HTR-8/SVneo (cell line): ENCODE measurements around the gene ERMARD.

Source experiments
- DNase-seq: peaks from one replicate; pipeline ENCODE4 v3.0.0; 2011; ENCODE audit warnings: low spot score, mixed read lengths; ENCODE audit not compliant: insufficient read length
- FAIRE-seq: peaks from 2 replicates; lab custom pipeline; 2011; peaks lifted over from hg19 to GRCh38; lab: Jason Lieb, UNC

ERMARD gene

GRCh38 chr6:169751242-169752073 is at the start of gene ERMARD, which contains the start of gene DYNLT2:
Gene ERMARD, plus strand, starts transcription at chr6:169751622. Its CDS starts 36 bp downstream, at chr6:169751658.
Gene DYNLT2, minus strand, starts transcription at chr6:169751572. Its CDS starts 114 bp downstream, at chr6:169751458.
- DNase-seq (peak; percentile 84), FAIRE-seq (peak; percentile 67)

- FAIRE-seq = peak; percentile 60
These were observed 49.2 kb upstream of the ERMARD start, which contains the start of the genes C6orf120 and WDR27 for GRCh38 chr6:169701954-169702839. Gene C6orf120, plus strand, starts transcription at chr6:169702126. Its CDS starts 334 bp downstream, at chr6:169702460. Gene WDR27, minus strand, starts transcription at chr6:169702029. Its CDS starts 13,024 bp downstream, at chr6:169689005.

GRCh38 chr6:169702840-169703246 is 48.6 kb upstream of the ERMARD start:
- DNase-seq (no peak), FAIRE-seq (no peak)

More at GRCh38 chr6:169701954-169702839, 49.2 kb upstream of the ERMARD start, which contains the start of the genes C6orf120 and WDR27:
- peak; percentile 86 for DNase-seq

GRCh38 chr6:169707772-169708171 is 43.6 kb upstream of the ERMARD start:
- FAIRE-seq = no peak

GRCh38 chr6:169709293-169709692 is 42.1 kb upstream of the ERMARD start:
- DNase-seq (no peak), FAIRE-seq (no peak)

More at GRCh38 chr6:169707772-169708171, 43.6 kb upstream of the ERMARD start:
- no peak for DNase-seq

GRCh38 chr6:169710009-169710408 is 41.4 kb upstream of the ERMARD start:
- DNase-seq = no peak
- no peak for FAIRE-seq

GRCh38 chr6:169714178-169714577 is 37.2 kb upstream of the ERMARD start:
- FAIRE-seq (no peak), DNase-seq (no peak)

GRCh38 chr6:169714595-169714994 is 36.8 kb upstream of the ERMARD start:
- FAIRE-seq (no peak), DNase-seq (no peak)

- FAIRE-seq (no peak), DNase-seq (no peak)
These were observed 32.3 kb upstream of the ERMARD start for GRCh38 chr6:169719117-169719516.

GRCh38 chr6:169720207-169720855 is 31.1 kb upstream of the ERMARD start:
- no peak for DNase-seq
- no peak for FAIRE-seq

GRCh38 chr6:169722362-169723199 is 28.8 kb upstream of the ERMARD start:
- DNase-seq (peak; percentile 36), FAIRE-seq (no peak)

GRCh38 chr6:169723200-169723909 is 28.1 kb upstream of the ERMARD start:
- FAIRE-seq (no peak), DNase-seq (peak; percentile 9)

- no peak for DNase-seq
- FAIRE-seq = no peak
These were observed 27.4 kb upstream of the ERMARD start for GRCh38 chr6:169723991-169724493.

- DNase-seq = peak; percentile 39
- FAIRE-seq = no peak
These were observed 26.8 kb upstream of the ERMARD start, which contains the start of gene PHF10 for GRCh38 chr6:169724494-169725124. Gene PHF10, minus strand, starts transcription at chr6:169724500. Its CDS starts 569 bp downstream, at chr6:169723931.

- peak; percentile 44 for FAIRE-seq
- peak; percentile 29 for DNase-seq
These were observed 26.0 kb upstream of the ERMARD start for GRCh38 chr6:169725125-169726048.

- DNase-seq = no peak
- no peak for FAIRE-seq
These were observed 25.4 kb upstream of the ERMARD start for GRCh38 chr6:169726049-169726400.

- FAIRE-seq = no peak
- no peak for DNase-seq
These were observed 24.5 kb upstream of the ERMARD start for GRCh38 chr6:169726963-169727362.
